ENCODE data around the gene ZBTB3. TPM values are rescaled to one million over a fixed set of nuclear protein-coding genes. Genes with fewer than 3 reads are reported as not detected.
"Not testable (repeated sequence)": the region's sequence is repeated elsewhere in the genome, so short reads cannot be mapped to it uniquely, and the experiment has no call there.

The ZBTB3 gene
- polyA plus RNA-seq, 1 experiment = 3.7 TPM

DNA sequence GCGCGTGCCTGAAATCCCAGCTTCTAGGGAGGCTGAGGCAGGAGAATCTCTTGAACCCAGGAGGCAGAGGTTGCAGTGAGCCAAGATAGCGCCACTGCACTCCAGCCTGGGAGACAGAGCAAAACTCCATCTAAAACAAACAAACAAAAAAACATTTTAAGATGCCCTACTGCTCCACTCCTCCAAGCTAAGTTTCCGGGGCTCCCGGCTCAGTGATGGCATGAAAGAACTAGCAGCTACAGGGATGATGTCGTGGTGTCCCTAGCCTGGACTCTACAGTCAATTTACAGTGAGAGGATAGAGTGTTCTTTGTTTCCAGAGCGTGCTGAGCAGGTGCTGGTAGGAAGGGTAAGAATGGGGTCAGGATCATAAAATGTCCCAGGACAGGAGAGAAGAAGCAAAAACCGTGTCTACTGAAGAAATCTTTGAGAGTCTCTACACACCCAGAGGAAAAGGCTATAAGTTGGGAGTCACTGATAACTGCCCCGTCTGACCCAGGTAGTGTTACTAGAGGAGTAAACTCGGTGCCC, 1.2 kb upstream of the ZBTB3 start:
- DNase-seq (ENCODE audit: low read depth, low spot score) = no peak
- no peak overlapping the region for H3K4me3 ChIP-seq (ENCODE audit: low read depth, low read length)
- H3K27ac ChIP-seq (ENCODE audit: low read depth, low read length) = no peak overlapping the region
- ChIA-PET CTCF (interaction anchor here (3.3 kb wide), 1 partner anchor 31 kb away, joined by 14 read pairs; no protein-coding TSS in a partner anchor), POLR2A (no interaction called here)
- TF ChIP-seq, protein P1, sequence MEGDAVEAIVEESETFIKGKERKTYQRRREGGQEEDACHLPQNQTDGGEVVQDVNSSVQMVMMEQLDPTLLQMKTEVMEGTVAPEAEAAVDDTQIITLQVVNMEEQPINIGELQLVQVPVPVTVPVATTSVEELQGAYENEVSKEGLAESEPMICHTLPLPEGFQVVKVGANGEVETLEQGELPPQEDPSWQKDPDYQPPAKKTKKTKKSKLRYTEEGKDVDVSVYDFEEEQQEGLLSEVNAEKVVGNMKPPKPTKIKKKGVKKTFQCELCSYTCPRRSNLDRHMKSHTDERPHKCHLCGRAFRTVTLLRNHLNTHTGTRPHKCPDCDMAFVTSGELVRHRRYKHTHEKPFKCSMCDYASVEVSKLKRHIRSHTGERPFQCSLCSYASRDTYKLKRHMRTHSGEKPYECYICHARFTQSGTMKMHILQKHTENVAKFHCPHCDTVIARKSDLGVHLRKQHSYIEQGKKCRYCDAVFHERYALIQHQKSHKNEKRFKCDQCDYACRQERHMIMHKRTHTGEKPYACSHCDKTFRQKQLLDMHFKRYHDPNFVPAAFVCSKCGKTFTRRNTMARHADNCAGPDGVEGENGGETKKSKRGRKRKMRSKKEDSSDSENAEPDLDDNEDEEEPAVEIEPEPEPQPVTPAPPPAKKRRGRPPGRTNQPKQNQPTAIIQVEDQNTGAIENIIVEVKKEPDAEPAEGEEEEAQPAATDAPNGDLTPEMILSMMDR (IDR thresholded peaks at IDR 0.05; ENCODE audit: low read depth, low read length) = no peak
- H3K27me3 ChIP-seq (ENCODE audit: control insufficient read depth, insufficient read depth, low read length) = no peaks in the 10 kb centered on the region
- no peaks in the 10 kb centered on the region for H3K9me3 ChIP-seq (ENCODE audit: control insufficient read depth, insufficient read depth, low read length)

DNA sequence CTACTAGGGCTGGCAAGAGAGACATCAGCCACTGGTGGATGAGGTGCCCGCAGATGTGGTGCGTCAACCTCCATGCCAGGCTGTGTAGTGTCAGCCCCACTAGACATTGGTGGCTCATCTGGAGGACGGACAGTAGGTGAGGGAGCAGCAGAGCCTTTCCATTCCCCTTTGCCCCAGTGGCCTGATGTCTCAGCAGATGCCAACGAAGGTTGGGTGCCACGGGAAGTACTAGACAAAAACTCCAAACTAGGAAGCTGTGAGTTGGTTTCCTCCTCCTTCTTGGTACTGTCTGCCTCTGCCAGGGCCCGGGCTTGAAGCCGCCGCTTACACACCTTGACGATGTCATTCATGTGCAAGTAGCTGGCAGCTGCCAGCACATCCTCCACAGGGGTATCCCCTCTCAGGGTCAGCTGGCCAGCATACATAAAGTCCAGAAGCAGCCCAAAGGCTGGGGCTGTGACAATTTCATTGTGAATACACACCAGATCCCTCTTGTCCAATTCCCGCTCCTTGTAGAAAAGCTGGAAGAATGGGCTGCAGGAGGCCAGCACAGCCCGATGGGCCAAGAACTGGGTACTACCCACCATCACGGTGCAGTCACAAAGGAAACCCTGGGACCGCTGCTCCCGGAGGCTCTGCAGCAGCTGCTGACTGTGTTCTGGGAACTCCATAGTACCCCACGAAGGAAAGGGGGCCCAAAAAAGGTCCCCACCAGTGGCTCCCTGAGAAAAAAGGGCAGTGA, 795 bp downstream of the ZBTB3 start:
- TF ChIP-seq, protein P1 (IDR thresholded peaks at IDR 0.05; ENCODE audit: low read depth, low read length) = no peak
- Histone ChIP-seq H3K9me3 (ENCODE audit: control insufficient read depth, insufficient read depth, low read length) (no peaks in the 10 kb centered on the region), H3K27me3 (ENCODE audit: control insufficient read depth, insufficient read depth, low read length) (no peaks in the 10 kb centered on the region), H3K4me3 (ENCODE audit: low read depth, low read length) (peak overlapping the region; percentile 94), H3K27ac (ENCODE audit: low read depth, low read length) (no peak overlapping the region)
- CTCF ChIA-PET = interaction anchor here (0.7 to 3.3 kb wide), 4 partner anchors 8 to 72 kb away, joined by 3 to 14 read pairs (median 8); partner anchors contain the start of gene POLR2G
- POLR2A ChIA-PET = interaction anchor here (0.6 to 1.8 kb wide), 22 partner anchors 9 to 239 kb away, joined by 3 to 31 read pairs (median 4); partner anchors contain the start of genes C11orf98, CSKMT, EEF1G and HNRNPUL2
- no peak for DNase-seq (ENCODE audit: low read depth, low spot score)

DNA sequence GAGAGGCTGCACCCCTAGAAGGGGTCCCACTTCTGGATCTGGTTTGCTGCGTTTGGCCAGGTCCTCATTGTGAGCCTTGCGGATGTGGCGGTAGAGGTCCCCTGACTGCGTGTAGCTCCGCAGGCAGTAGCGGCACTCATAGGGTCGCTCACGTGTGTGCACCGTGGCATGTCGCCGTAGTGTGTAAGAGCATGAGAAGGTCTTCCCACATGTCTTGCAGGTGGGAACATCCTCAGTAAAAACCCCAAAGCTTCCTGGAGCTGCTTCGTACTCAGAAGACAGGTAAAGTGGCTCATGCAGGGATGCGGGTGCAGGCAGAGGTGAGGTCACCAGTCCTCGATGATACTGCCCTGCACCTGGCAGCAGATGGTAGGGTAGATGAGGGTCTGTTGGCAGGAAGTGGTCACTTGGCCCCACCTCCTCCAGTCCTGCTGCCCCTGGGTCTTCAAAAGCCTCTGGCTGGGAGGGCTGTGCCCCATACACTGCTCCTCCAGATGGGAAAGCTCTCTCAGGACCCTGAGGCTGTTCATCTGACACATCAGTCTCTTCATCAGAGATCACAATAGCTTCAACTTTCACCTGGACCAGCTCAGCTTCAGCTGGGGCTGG, 1.7 kb downstream of the ZBTB3 start:
- no peak overlapping the region for H3K27ac ChIP-seq (ENCODE audit: low read depth, low read length)
- POLR2A ChIA-PET = interaction anchor here (1.0 kb wide), 1 partner anchor 12 kb away, joined by 8 read pairs; no protein-coding TSS in a partner anchor
- DNase-seq (ENCODE audit: low read depth, low spot score) = no peak
- CTCF ChIA-PET = interaction anchor here (3.3 kb wide), 1 partner anchor 34 kb away, joined by 14 read pairs; no protein-coding TSS in a partner anchor
- no peak overlapping the region for H3K4me3 ChIP-seq (ENCODE audit: low read depth, low read length)
- no peaks in the 10 kb centered on the region for H3K27me3 ChIP-seq (ENCODE audit: control insufficient read depth, insufficient read depth, low read length)
- TF ChIP-seq, protein P1 (IDR thresholded peaks at IDR 0.05; ENCODE audit: low read depth, low read length) = no peak
- no peaks in the 10 kb centered on the region for H3K9me3 ChIP-seq (ENCODE audit: control insufficient read depth, insufficient read depth, low read length)

DNA sequence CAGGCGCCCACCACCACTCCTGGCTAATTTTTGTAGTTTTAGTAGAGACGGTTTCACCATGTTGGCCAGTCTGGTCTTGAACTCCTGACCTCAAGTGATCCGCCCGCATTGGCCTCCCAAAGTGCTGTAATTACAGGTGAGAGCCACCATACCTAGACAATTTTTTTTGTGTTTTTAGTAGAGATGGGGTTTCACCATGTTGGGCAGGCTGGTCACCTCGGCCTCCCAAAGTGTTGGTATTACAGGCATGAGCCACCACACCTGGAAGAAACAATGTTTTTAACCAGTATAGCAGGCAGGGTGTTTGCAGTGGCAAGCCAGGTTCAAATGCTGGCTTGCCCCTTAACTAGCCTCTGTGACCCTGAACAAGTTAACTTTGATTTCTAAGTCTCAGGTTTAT, 4.0 kb downstream of the ZBTB3 start:
- POLR2A ChIA-PET = interaction anchor here (1.0 kb wide), 1 partner anchor 84 kb away, joined by 3 read pairs; no protein-coding TSS in a partner anchor
- H3K27me3 ChIP-seq (ENCODE audit: control insufficient read depth, insufficient read depth, low read length); DNase-seq (ENCODE audit: low read depth, low spot score); H3K27ac ChIP-seq (ENCODE audit: low read depth, low read length); H3K9me3 ChIP-seq (ENCODE audit: control insufficient read depth, insufficient read depth, low read length); H3K4me3 ChIP-seq (ENCODE audit: low read depth, low read length): not testable (repeated sequence)
- CTCF ChIA-PET = interaction anchor here (0.6 to 1.2 kb wide), 2 partner anchors 27 to 37 kb away, joined by 3 to 10 read pairs; no protein-coding TSS in a partner anchor

DNA sequence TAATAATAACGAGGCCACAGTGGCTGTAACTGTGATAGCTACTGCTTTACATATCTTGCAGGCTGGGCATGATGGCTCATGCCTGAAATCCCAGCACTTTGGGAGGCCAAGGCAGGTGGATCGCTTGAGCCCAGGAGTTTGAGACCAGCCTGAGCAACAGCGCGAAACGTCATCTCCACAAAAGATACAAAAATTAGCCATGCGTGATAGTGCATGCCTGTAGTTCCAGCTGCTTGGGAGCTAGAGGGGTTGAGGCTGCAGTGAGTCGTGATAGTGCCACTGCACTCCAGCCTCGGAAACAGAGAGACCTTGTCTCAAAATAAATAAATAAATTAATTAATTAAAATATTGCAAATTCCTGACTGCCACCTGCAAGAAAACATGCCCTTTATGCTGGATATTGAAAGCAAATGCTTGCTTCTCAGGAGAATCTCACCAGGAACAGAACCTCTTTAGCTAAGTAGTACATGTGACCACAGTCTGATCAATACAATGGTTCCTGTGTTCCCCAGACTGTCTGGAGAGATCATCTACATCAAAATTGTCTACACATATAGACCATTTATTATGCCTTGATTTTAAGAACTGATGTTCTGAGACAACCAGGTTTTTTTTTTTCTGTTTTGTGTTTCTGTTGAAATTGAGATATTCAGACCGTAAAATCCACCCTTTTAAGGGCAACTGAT, 6.3 kb downstream of the ZBTB3 start:
- Histone ChIP-seq H3K27me3 (ENCODE audit: control insufficient read depth, insufficient read depth, low read length) (no peaks in the 10 kb centered on the region), H3K9me3 (ENCODE audit: control insufficient read depth, insufficient read depth, low read length) (no peaks in the 10 kb centered on the region), H3K27ac (ENCODE audit: low read depth, low read length) (no peak overlapping the region), H3K4me3 (ENCODE audit: low read depth, low read length) (no peak overlapping the region)
- TF ChIP-seq, protein P1 (IDR thresholded peaks at IDR 0.05; ENCODE audit: low read depth, low read length) = no peak
- CTCF ChIA-PET = no interaction called here
- POLR2A ChIA-PET = interaction anchor here (0.6 to 1.4 kb wide), 2 partner anchors 14 to 134 kb away, joined by 3 to 4 read pairs; partner anchors contain the start of gene POLR2G
- no peak for DNase-seq (ENCODE audit: low read depth, low spot score)

Measured in AG04450 (cell line).